Esophagus muscularis mucosa (tissue), 4 donors: ENCODE results near the gene TSEN2. TPM values are rescaled to one million over a fixed set of nuclear protein-coding genes. Genes with fewer than 3 reads are reported as not detected.

Experiments used
- DNase-seq: peaks from one replicate; pipeline ENCODE4 v3.0.0-alpha.2; 2017; ENCODE audit errors: extremely low spot score
- H3K27ac ChIP-seq, 4 donors: fragments of 200-600 bp; sonication (generic); replicated peaks in 1 of 4; 1 replicate in 3 of 4; 2 replicates in 1 of 4; pipeline ENCODE4 v1.5.1; 2016 to 2019; ENCODE audit warnings: mild to moderate bottlenecking in 1 of 4
- H3K27me3 ChIP-seq, 4 donors: fragments of 200-600 bp; sonication (generic); one replicate each; pipeline versions ENCODE4 v1.5.1 to v1.6.0; 2016 to 2019
- H3K36me3 ChIP-seq, 4 donors: fragments of 200-600 bp; sonication (generic); one replicate each; pipeline ENCODE4 v1.5.1; 2016 to 2019
- H3K4me1 ChIP-seq, 4 donors: fragments of 200-600 bp; sonication (generic); one replicate each; pipeline ENCODE4 v1.5.1; 2016 to 2019
- H3K4me3 ChIP-seq, 4 donors: fragments of 200-600 bp; sonication (generic); 1 replicate in 2 of 4; 2 replicates in 2 of 4; pipeline ENCODE4 v1.5.1; 2016 to 2019; ENCODE audit warnings: mild to moderate bottlenecking in 4 of 4, moderate library complexity in 1 of 4
- H3K9me3 ChIP-seq, 4 donors: fragments of 200-600 bp; sonication (generic); 1 replicate in 3 of 4; 2 replicates in 1 of 4; pipeline ENCODE4 v1.5.1; 2016 to 2019
- EP300 ChIP-seq: sonication (generic); formaldehyde crosslinking; IDR thresholded peaks from one replicate; pipeline ENCODE4 v1.6.1; 2017; ENCODE audit warnings: antibody characterized with exemption
- POLR2A ChIP-seq: fragments of 450-650 bp; IDR thresholded peaks from one replicate; pipeline ENCODE4 v1.6.1; 2017; ENCODE audit warnings: antibody characterized with exemption, moderate library complexity, mild to moderate bottlenecking, low read depth
- POLR2AphosphoS5 ChIP-seq, 2 donors: sonication (generic); formaldehyde crosslinking; IDR thresholded peaks; one replicate each; pipeline ENCODE4 v1.6.1; 2017; ENCODE audit warnings: antibody characterized with exemption in 2 of 2
- WGBS: methylation state at CpG from one replicate; pipeline ENCODE4 v1.1.5; 2018; 5-methylcytosine and 5-hydroxymethylcytosine counted together
- intact Hi-C: fragments of 100-400 bp; cut with DNase I; formaldehyde crosslinking; loops from one replicate; pipeline ENCODE4 v1.15.1; 2023
- small RNA-seq, 3 donors: library from RNA; depleted of rRNA; stranded (forward); fragments of <200 nt; gene quantifications; one replicate each; pipeline ENCODE3, GENCODE V24; 2016
- total RNA-seq, 4 donors: library from RNA; depleted of rRNA; stranded (reverse); fragments of >200 nt; gene quantifications; one replicate each; pipeline versions ENCODE4 v1.1.0 to v1.2.1, GENCODE V29; 2016
- TF ChIP-seq, protein P1 (sequence below), 3 experiments: fragments of 200-600 bp in 2 of 3; fragments of 450-650 bp in 1 of 3; sonication (generic) in 2 of 3; IDR thresholded peaks; one replicate each; pipeline ENCODE4 v1.5.1; 2017 to 2019; ENCODE audit warnings: antibody characterized with exemption in 3 of 3, mild to moderate bottlenecking in 2 of 3, moderate library complexity in 1 of 3

TSEN2 gene
- total RNA-seq, 4 donors from 2014 or later: 17.6 to 20.4 (median 19.4) TPM

DNA sequence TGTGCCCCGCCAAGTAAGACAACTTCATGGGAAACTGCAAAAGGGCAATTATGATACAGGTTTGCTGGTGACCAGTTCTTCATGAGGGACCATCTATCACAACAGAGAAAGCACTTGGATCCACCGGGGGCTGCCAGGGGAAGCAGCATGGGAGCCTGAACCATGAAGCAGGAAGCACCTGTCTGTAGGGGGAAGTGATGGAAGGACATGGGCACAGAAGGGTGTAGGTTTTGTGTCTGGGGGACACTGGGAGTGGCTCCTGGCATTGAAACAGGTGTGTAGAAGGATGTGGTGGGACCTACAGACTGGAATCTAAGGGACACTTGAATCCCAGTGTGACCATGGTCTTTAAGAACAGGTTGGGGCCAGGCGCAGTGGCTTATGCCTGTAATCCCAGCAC, 95.2 kb downstream of the TSEN2 start:
- TF ChIP-seq POLR2A: no peak
- H3K27me3 ChIP-seq: no peaks in the 10 kb centered on the region
- no peak overlapping the region for H3K4me3 ChIP-seq
- peaks cover 0 to 5% (median 4%) of the 10 kb centered on the region in 4 donors for H3K4me1 ChIP-seq
- intact Hi-C loops: no loop called here
- WGBS: 81% methylated on average over 3 of the region's 3 CpGs
- peak overlapping the region in 1 of 4 donors; percentile 7 for H3K27ac ChIP-seq
- peaks cover 63 to 100% (median 95%) of the 10 kb centered on the region in 4 donors for H3K36me3 ChIP-seq
- no peaks in the 10 kb centered on the region for H3K9me3 ChIP-seq
- DNase-seq: no peak

DNA sequence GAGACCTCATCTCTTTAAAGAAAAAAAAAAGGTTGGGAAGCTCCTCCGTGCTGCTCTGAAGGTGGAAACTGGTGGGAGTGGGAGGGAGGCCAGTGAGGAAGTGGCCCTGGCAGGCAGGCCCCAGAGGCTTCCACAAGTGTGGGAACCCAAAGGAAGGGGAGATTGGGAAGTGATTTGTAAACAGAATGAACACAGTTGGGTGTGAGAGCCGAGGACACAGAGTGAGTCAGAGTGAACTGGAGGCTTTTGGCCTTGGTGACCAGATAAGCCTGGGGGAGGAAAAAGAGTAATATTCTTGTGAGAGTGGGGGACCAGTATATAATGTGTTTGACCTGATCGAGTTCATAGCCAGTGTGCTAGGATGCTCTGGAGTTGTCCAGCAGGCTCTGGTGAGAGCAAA, 95.6 kb downstream of the TSEN2 start:
- DNase-seq: no peak
- intact Hi-C loops: no loop called here
- H3K4me3 ChIP-seq: no peak overlapping the region
- H3K36me3 ChIP-seq: peaks cover 62 to 100% (median 95%) of the 10 kb centered on the region in 4 donors
- no peaks in the 10 kb centered on the region for H3K9me3 ChIP-seq
- peaks cover 0 to 3% (median under 1%) of the 10 kb centered on the region in 4 donors for H3K4me1 ChIP-seq
- WGBS: 51% methylated on average over 3 of the region's 3 CpGs
- no peak for TF ChIP-seq EP300
- TF ChIP-seq POLR2A: no peak
- TF ChIP-seq, protein P1, sequence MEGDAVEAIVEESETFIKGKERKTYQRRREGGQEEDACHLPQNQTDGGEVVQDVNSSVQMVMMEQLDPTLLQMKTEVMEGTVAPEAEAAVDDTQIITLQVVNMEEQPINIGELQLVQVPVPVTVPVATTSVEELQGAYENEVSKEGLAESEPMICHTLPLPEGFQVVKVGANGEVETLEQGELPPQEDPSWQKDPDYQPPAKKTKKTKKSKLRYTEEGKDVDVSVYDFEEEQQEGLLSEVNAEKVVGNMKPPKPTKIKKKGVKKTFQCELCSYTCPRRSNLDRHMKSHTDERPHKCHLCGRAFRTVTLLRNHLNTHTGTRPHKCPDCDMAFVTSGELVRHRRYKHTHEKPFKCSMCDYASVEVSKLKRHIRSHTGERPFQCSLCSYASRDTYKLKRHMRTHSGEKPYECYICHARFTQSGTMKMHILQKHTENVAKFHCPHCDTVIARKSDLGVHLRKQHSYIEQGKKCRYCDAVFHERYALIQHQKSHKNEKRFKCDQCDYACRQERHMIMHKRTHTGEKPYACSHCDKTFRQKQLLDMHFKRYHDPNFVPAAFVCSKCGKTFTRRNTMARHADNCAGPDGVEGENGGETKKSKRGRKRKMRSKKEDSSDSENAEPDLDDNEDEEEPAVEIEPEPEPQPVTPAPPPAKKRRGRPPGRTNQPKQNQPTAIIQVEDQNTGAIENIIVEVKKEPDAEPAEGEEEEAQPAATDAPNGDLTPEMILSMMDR (IDR thresholded peaks at IDR 0.05): no peak
- no peak for TF ChIP-seq POLR2AphosphoS5 (IDR thresholded peaks at IDR 0.05)
- H3K27ac ChIP-seq: peak overlapping the region in 1 of 4 donors; percentile 7
- H3K27me3 ChIP-seq: no peaks in the 10 kb centered on the region

DNA sequence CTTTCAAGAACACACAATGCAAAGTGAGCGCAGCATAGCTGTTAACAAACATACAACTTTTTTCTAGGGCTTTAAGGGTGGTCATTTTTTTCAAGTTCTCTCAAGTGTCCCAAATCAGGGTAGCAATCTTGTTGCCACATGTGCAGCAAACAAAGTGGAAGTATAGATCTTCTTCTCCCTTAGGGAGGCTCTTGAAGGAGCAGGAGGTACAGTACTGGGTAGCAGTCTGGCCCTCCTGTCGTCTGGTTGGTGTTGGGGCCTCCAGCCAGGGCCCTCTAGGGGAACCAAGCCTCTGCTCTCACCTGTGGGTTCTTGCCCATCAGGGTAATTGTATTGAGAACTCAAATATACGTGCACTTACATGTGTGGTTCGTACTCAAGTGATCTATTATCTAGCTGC, 98.5 kb downstream of the TSEN2 start:
- Histone ChIP-seq H3K4me3 (no peak overlapping the region), H3K27ac (no peak overlapping the region), H3K9me3 (no peaks in the 10 kb centered on the region), H3K36me3 (peaks cover 43 to 100% (median 90%) of the 10 kb centered on the region in 4 donors), H3K27me3 (no peaks in the 10 kb centered on the region), H3K4me1 (no peaks in the 10 kb centered on the region)
- no peak for DNase-seq
- 85% methylated on average over 4 of the region's 4 CpGs for WGBS
- intact Hi-C loops: no loop called here
- no peak for TF ChIP-seq EP300
- TF ChIP-seq, protein P1 (IDR thresholded peaks at IDR 0.05): no peak
- no peak for TF ChIP-seq POLR2AphosphoS5 (IDR thresholded peaks at IDR 0.05)
- TF ChIP-seq POLR2A: no peak

Small RNAs within 50 kb of the gene (small RNA-seq; reads per million reads assigned to genes)
- gene RF00017 (0 reads per million in 3 donors), gene RNA5SP123 (0 to 0.51 (median 0.08) reads per million in 3 donors), gene RNU6-377P (0 reads per million in 3 donors)

Other genes starting within 250 kb of the TSEN2 start
- 10 to 100 TPM in 1 of 4 donors, 1 to 10 TPM in 3; 3.7 to 10.6 (median 8.8) TPM for gene PPARG, start 195.4 kb upstream of the TSEN2 start, total RNA-seq
- not detected for gene MKRN2OS, start 61.0 kb downstream of the TSEN2 start, total RNA-seq
- 10 to 100 TPM; 29.5 to 55.1 (median 38.0) TPM for gene MKRN2, start 72.6 kb downstream of the TSEN2 start, total RNA-seq
- gene RAF1, start 179.6 kb downstream of the TSEN2 start, total RNA-seq: 100 to 1,000 TPM; 113 to 153 (median 116) TPM